WTC11 (cell line): ENCODE data around the gene NEU2.

Experiments used
- ATF3 ChIP-seq: sonication (generic); formaldehyde crosslinking; conservative IDR thresholded peaks from 2 replicates; pipeline ENCODE4 v1.8.1; 2022; ENCODE audit warnings: mild to moderate bottlenecking, missing genetic modification reagents
- E2F5 ChIP-seq: sonication (generic); formaldehyde crosslinking; IDR thresholded peaks from 2 replicates; pipeline ENCODE4 v1.8.1; 2022; ENCODE audit warnings: mild to moderate bottlenecking, moderate library complexity, missing genetic modification reagents
- ERG ChIP-seq: fragments of 250-450 bp; sonication (Bioruptor Pico); IDR thresholded peaks from 2 replicates; pipeline ENCODE4 v1.8.0; 2021; ENCODE audit warnings: mild to moderate bottlenecking
- ESRRA ChIP-seq: sonication (generic); formaldehyde crosslinking; IDR thresholded peaks from 2 replicates; pipeline ENCODE4 v1.8.1; 2022; ENCODE audit warnings: mild to moderate bottlenecking, missing genetic modification reagents, borderline replicate concordance
- ETV6 ChIP-seq: sonication (generic); formaldehyde crosslinking; IDR thresholded peaks from 2 replicates; pipeline ENCODE4 v1.8.1; 2022; ENCODE audit warnings: mild to moderate bottlenecking, missing genetic modification reagents
- FOXP4 ChIP-seq: sonication (generic); formaldehyde crosslinking; IDR thresholded peaks from 2 replicates; pipeline ENCODE4 v1.8.0; 2022; ENCODE audit warnings: mild to moderate bottlenecking, missing genetic modification reagents
- SMAD4 ChIP-seq: sonication (generic); formaldehyde crosslinking; IDR thresholded peaks from 2 replicates; pipeline ENCODE4 v1.8.0; 2022; ENCODE audit warnings: mild to moderate bottlenecking, missing genetic modification reagents
- SOX15 ChIP-seq: fragments of 250-450 bp; sonication (Bioruptor Pico); IDR thresholded peaks from 2 replicates; pipeline ENCODE4 v1.9.0; 2021; ENCODE audit warnings: mild to moderate bottlenecking
- ZNF532 ChIP-seq: fragments of 250-450 bp; sonication (Bioruptor Pico); IDR thresholded peaks from 2 replicates; pipeline ENCODE4 v1.9.0; 2021; ENCODE audit warnings: mild to moderate bottlenecking, borderline replicate concordance
- TF ChIP-seq, protein P1 (sequence below): fragments of 200-600 bp; IDR thresholded peaks from 2 replicates; pipeline ENCODE4 v1.8.0; 2022; ENCODE audit warnings: antibody characterized with exemption
- TF ChIP-seq, protein P2 (sequence below): sonication (generic); formaldehyde crosslinking; IDR thresholded peaks from 2 replicates; pipeline ENCODE4 v1.8.0; 2022; ENCODE audit warnings: mild to moderate bottlenecking, missing genetic modification reagents

GRCh38 chr2:233081731-233082221, 49.3 kb downstream of the NEU2 start:
- TF ChIP-seq, protein P1, sequence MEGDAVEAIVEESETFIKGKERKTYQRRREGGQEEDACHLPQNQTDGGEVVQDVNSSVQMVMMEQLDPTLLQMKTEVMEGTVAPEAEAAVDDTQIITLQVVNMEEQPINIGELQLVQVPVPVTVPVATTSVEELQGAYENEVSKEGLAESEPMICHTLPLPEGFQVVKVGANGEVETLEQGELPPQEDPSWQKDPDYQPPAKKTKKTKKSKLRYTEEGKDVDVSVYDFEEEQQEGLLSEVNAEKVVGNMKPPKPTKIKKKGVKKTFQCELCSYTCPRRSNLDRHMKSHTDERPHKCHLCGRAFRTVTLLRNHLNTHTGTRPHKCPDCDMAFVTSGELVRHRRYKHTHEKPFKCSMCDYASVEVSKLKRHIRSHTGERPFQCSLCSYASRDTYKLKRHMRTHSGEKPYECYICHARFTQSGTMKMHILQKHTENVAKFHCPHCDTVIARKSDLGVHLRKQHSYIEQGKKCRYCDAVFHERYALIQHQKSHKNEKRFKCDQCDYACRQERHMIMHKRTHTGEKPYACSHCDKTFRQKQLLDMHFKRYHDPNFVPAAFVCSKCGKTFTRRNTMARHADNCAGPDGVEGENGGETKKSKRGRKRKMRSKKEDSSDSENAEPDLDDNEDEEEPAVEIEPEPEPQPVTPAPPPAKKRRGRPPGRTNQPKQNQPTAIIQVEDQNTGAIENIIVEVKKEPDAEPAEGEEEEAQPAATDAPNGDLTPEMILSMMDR: no peak
- TF ChIP-seq SMAD4 (CRISPR knock-in tag) (no peak), ESRRA (CRISPR knock-in tag) (no peak), ETV6 (no peak), ZNF532 (CRISPR knock-in tag) (no peak), E2F5 (CRISPR knock-in tag) (no peak), FOXP4 (CRISPR knock-in tag) (no peak), SOX15 (CRISPR knock-in tag) (no peak), ATF3 (no peak), ERG (CRISPR knock-in tag) (no peak)
- TF ChIP-seq, protein P2, sequence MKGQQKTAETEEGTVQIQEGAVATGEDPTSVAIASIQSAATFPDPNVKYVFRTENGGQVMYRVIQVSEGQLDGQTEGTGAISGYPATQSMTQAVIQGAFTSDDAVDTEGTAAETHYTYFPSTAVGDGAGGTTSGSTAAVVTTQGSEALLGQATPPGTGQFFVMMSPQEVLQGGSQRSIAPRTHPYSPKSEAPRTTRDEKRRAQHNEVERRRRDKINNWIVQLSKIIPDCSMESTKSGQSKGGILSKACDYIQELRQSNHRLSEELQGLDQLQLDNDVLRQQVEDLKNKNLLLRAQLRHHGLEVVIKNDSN (CRISPR knock-in tag): no peak
